ENCODE data around the gene STEAP3.
A peak's percentile ranks its signal among the peaks of the same experiment; 100 is the strongest.
"Not testable (repeated sequence)": the region's sequence is repeated elsewhere in the genome, so short reads cannot be mapped to it uniquely, and the experiment has no call there.

The STEAP3 gene

GRCh38 chr2:119261493-119262225 lies 38.0 kb downstream of the STEAP3 start:
- DNase-seq (ENCODE audit: low read depth), result no peak

DNA sequence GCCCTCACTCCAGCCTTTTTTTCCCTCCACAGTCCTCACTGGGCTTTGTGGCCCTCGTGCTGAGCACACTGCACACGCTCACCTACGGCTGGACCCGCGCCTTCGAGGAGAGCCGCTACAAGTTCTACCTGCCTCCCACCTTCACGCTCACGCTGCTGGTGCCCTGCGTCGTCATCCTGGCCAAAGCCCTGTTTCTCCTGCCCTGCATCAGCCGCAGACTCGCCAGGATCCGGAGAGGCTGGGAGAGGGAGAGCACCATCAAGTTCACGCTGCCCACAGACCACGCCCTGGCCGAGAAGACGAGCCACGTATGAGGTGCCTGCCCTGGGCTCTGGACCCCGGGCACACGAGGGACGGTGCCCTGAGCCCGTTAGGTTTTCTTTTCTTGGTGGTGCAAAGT lies 39.4 kb downstream of the STEAP3 start:
- DNase-seq (ENCODE audit: low read depth), result no peak

DNA sequence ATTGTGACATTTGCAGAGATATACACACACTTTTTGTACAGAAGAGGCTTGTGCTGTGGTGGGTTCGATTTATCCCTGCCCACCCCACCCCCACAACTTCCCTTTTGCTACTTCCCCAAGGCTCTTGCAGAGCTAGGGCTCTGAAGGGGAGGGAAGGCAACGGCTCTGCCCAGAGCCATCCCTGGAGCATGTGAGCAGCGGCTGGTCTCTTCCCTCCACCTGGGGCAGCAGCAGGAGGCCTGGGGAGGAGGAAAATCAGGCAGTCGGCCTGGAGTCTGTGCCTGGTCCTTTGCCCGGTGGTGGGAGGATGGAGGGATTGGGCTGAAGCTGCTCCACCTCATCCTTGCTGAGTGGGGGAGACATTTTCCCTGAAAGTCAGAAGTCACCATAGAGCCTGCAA lies 40.0 kb downstream of the STEAP3 start:
- DNase-seq (ENCODE audit: low read depth), result no peak

GRCh38 chr2:119264781-119265692 lies 41.4 kb downstream of the STEAP3 start:
- DNase-seq (ENCODE audit: low read depth), result no peak

DNA sequence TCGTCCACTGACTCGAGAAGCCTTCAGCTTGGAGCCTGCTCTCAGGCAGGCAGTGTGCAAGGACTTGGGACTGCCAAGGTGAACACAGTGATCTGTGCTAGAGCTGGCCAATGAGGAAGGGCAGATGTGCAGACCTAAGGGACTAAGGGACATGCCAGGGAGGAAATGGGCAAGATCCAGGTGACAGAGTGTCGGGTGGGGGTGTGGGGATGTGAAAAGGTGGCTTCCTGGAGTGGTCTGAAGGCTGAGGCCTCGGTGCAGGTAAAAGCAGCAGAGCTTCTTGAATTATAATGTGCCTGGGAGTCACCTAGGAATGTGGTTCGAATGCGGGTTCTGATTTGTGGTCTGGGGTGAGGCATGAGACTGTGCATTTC lies 42.0 kb downstream of the STEAP3 start:
- DNase-seq (ENCODE audit: low read depth), result no peak

- no peak for DNase-seq (ENCODE audit: low read depth)
Observed at GRCh38 chr2:119266091-119266589, 42.5 kb downstream of the STEAP3 start.

DNA sequence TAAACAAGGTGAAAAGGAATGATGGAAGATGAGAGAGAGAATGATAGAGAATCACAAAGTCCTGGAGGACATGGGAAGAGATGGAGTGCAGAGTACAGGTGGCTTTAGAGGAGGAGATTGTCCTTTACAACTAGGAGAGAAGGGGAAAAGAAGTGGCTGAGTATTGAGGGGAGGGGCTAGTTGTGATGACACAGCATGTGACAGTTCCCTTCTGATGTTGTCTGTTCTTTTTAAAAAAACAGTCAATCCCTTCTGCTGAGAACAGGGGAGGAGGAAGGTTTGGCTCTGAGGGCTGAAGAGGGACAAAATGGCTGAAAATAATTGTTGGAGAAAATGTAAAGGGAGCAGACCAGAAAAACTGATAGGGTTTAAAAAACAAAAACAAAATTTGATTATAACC lies 44.0 kb downstream of the STEAP3 start:
- DNase-seq (ENCODE audit: low read depth), result no peak

GRCh38 chr2:119276864-119277263 lies 53.2 kb downstream of the STEAP3 start:
- no peak for DNase-seq (ENCODE audit: low read depth)

GRCh38 chr2:119278385-119278784 lies 54.8 kb downstream of the STEAP3 start:
- not testable (repeated sequence) for DNase-seq (ENCODE audit: low read depth)

GRCh38 chr2:119278946-119279345 lies 55.3 kb downstream of the STEAP3 start:
- DNase-seq (ENCODE audit: low read depth), result no peak

DNA sequence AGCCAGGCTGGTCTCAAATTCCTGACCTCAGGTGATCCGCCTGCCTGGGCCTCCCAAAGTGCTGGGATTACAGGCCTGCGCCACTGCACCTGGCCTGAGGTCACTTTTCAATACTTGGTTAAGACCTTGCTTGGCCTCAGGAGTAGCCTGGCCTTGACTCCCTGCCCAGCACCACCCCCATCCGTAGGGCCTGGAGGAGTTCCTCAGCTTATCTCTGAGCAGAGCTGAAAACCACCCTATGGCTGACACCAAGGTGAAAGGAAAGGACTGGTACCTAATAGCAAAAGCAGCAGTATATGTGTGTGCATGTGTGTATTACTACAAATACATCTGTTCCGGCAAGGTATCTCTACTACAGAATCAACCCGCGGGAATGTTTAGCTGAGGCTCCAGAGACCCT lies 56.0 kb downstream of the STEAP3 start:
- DNase-seq (ENCODE audit: low read depth), result no peak

GRCh38 chr2:119280680-119281079 lies 57.0 kb downstream of the STEAP3 start:
- DNase-seq (ENCODE audit: low read depth), result no peak

GRCh38 chr2:119282146-119282995 lies 58.7 kb downstream of the STEAP3 start:
- DNase-seq (ENCODE audit: low read depth), result no peak

- no peak for DNase-seq (ENCODE audit: low read depth)
Observed at GRCh38 chr2:119282996-119283511, 59.4 kb downstream of the STEAP3 start.

- peak; percentile 91 for DNase-seq (ENCODE audit: low read depth)
Observed at GRCh38 chr2:119283873-119284331, 60.3 kb downstream of the STEAP3 start.

DNA sequence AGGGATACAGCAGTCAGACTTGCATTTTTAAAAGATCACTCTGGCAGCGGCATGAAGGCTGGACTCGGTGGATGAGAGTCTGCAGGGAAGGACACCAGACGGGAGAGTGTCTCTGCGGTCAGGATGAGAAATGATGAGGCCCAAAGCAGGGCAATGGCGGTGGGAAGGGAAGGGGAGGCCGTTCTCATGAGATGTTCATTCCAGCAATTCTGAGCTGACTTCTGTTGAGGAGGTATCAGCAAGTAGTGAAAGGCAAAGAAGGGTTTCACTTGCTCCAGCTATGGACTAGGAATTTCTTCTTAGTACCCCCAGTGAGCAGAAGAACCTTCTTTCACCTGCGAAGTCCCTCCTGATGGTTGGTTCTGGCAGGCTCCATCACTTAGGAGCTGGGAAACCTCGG lies 63.0 kb downstream of the STEAP3 start:
- no peak for DNase-seq (ENCODE audit: low read depth)

GRCh38 chr2:119288576-119288975 lies 64.9 kb downstream of the STEAP3 start:
- no peak for DNase-seq (ENCODE audit: low read depth)

- DNase-seq (ENCODE audit: low read depth), result no peak
Observed at GRCh38 chr2:119289093-119289492, 65.5 kb downstream of the STEAP3 start.

GRCh38 chr2:119289642-119290041 lies 66.0 kb downstream of the STEAP3 start:
- DNase-seq (ENCODE audit: low read depth), result no peak

GRCh38 chr2:119290859-119291587 lies 67.4 kb downstream of the STEAP3 start:
- DNase-seq (ENCODE audit: low read depth), result peak; percentile 13

DNA sequence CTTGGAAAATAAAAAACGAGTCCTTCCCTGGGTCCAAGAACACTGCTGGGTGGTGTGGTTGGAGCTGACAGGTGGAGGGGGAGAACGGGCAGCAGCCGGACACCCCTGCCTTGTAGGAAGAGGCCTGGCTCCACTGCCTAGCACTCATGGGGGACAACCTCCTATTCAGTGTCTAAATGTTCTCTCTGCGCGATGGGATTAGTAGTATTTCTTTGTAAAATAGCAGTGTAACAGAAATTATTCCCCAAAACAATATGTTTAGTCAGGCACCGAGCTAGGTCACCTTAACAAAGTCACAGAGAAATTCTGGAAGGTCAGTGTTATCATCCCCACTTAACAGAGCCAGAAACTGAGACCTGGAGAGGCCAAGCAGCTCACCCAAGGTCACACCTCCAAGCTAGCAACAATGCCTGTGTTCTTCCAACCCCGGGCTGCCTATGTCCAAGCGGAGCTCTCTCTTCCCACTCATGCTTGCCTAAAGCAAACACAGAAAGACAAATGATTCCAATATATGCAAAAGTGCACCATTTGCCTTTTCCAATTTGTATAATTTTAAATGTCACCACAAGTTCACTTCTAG lies 68.0 kb downstream of the STEAP3 start:
- DNase-seq (ENCODE audit: low read depth), result no peak
